Measurements from ENCODE around the gene CDCP2. TPM values are rescaled to one million over a fixed set of nuclear protein-coding genes. Genes with fewer than 3 reads are reported as not detected.

Gene CDCP2
- total and polyA plus RNA-seq, 8 donors, result 0.15 to 0.18 (median 0.18) TPM; not detected in 4

- no peak overlapping the region for H3K27ac ChIP-seq
- H3K9me3 ChIP-seq, result no peaks in the 10 kb centered on the region
- H3K27me3 ChIP-seq, result no peaks in the 10 kb centered on the region
- ATAC-seq (no peak), DNase-seq (no peak)
- no peak for TF ChIP-seq CTCF (IDR thresholded peaks at IDR 0.05)
- H3K4me1 ChIP-seq, result no peaks in the 10 kb centered on the region
- intact Hi-C loops (cut with DNase I), result no loop called here
- H3K36me3 ChIP-seq, result peaks cover 0 to 26% of the 10 kb centered on the region in 2 donors
- H3K4me3 ChIP-seq, result no peak overlapping the region
Observed at GRCh38 chr1:54180701-54181360, 28.0 kb upstream of the CDCP2 start.

GRCh38 chr1:54178296-54179070 is 25.7 kb upstream of the CDCP2 start:
- ATAC-seq (no peak), DNase-seq (no peak)
- H3K27ac ChIP-seq, result no peak overlapping the region
- no peaks in the 10 kb centered on the region for H3K27me3 ChIP-seq
- H3K4me1 ChIP-seq, result no peaks in the 10 kb centered on the region
- no peak for TF ChIP-seq CTCF (IDR thresholded peaks at IDR 0.05)
- no peak overlapping the region for H3K4me3 ChIP-seq
- H3K9me3 ChIP-seq, result no peaks in the 10 kb centered on the region
- intact Hi-C loops (cut with DNase I), result no loop called here
- H3K36me3 ChIP-seq, result peaks cover 0 to 26% of the 10 kb centered on the region in 2 donors

GRCh38 chr1:54177726-54178125 is 24.9 kb upstream of the CDCP2 start:
- Histone ChIP-seq H3K27ac (no peak overlapping the region), H3K36me3 (peaks cover 0 to 26% of the 10 kb centered on the region in 2 donors), H3K4me1 (no peaks in the 10 kb centered on the region), H3K9me3 (no peaks in the 10 kb centered on the region), H3K27me3 (no peaks in the 10 kb centered on the region), H3K4me3 (no peak overlapping the region)
- DNase-seq (no peak), ATAC-seq (no peak)
- TF ChIP-seq CTCF (IDR thresholded peaks at IDR 0.05), result no peak
- intact Hi-C loops (cut with DNase I), result no loop called here

GRCh38 chr1:54176621-54177327 is 24.0 kb upstream of the CDCP2 start:
- no peaks in the 10 kb centered on the region for H3K4me1 ChIP-seq
- intact Hi-C loops (cut with DNase I), result no loop called here
- H3K27me3 ChIP-seq, result no peaks in the 10 kb centered on the region
- no peak for ATAC-seq
- H3K36me3 ChIP-seq, result peaks cover 0 to 26% of the 10 kb centered on the region in 2 donors
- TF ChIP-seq CTCF (IDR thresholded peaks at IDR 0.05), result no peak
- DNase-seq, result no peak
- no peak overlapping the region for H3K27ac ChIP-seq
- no peak overlapping the region for H3K4me3 ChIP-seq
- H3K9me3 ChIP-seq, result no peaks in the 10 kb centered on the region

- DNase-seq (no peak), ATAC-seq (no peak)
- TF ChIP-seq CTCF (IDR thresholded peaks at IDR 0.05), result no peak
- intact Hi-C loops (cut with DNase I), result no loop called here
- H3K4me1 ChIP-seq, result no peaks in the 10 kb centered on the region
- H3K36me3 ChIP-seq, result peaks cover 0 to 20% of the 10 kb centered on the region in 2 donors
- no peak overlapping the region for H3K4me3 ChIP-seq
- H3K27ac ChIP-seq, result no peak overlapping the region
- H3K9me3 ChIP-seq, result no peaks in the 10 kb centered on the region
- no peaks in the 10 kb centered on the region for H3K27me3 ChIP-seq
Observed at GRCh38 chr1:54174106-54174505, 21.3 kb upstream of the CDCP2 start.
